HG03039 (cell line): ENCODE measurements around the gene AKAP5.
A peak's percentile ranks its signal among the peaks of the same experiment; 100 is the strongest.
"Not testable (repeated sequence)": the region's sequence is repeated elsewhere in the genome, so short reads cannot be mapped to it uniquely, and the experiment has no call there.

Experiments used
- ATAC-seq: cut with Tn5 transposase; IDR thresholded peaks from one replicate; pipeline ENCODE4 v1.9.1; 2021; ENCODE audit warnings: mild to moderate bottlenecking, moderate library complexity; ENCODE audit not compliant: unreplicated experiment

Gene AKAP5

GRCh38 chr14:64502456-64502855, 37.2 kb downstream of the AKAP5 start:
- ATAC-seq, result no peak

GRCh38 chr14:64502887-64503433, 37.7 kb downstream of the AKAP5 start:
- ATAC-seq, result peak; percentile 2

- ATAC-seq, result peak; percentile 54
These were observed 38.4 kb downstream of the AKAP5 start, which contains the start of gene ZBTB25 for GRCh38 chr14:64503434-64504309. Gene ZBTB25, minus strand, starts transcription at chr14:64503838. Its CDS starts 13,305 bp downstream, at chr14:64490533.

GRCh38 chr14:64504310-64504896, 39.1 kb downstream of the AKAP5 start, which contains the start of gene ZBTB1:
Gene ZBTB1, plus strand, starts transcription at chr14:64504770. Its CDS starts 16,735 bp downstream, at chr14:64521505.
- peak; percentile 16 for ATAC-seq

- ATAC-seq, result peak; percentile 32
These were observed 39.8 kb downstream of the AKAP5 start for GRCh38 chr14:64504897-64505794.

- ATAC-seq, result no peak
These were observed 41.4 kb downstream of the AKAP5 start for GRCh38 chr14:64506721-64507120.

GRCh38 chr14:64507376-64508156, 42.3 kb downstream of the AKAP5 start:
- no peak for ATAC-seq

- ATAC-seq, result no peak
These were observed 43.0 kb downstream of the AKAP5 start for GRCh38 chr14:64508215-64508776.

GRCh38 chr14:64509036-64509435, 43.7 kb downstream of the AKAP5 start:
- no peak for ATAC-seq

- ATAC-seq, result no peak
These were observed 45.7 kb downstream of the AKAP5 start for GRCh38 chr14:64510825-64511671.

GRCh38 chr14:64513271-64513670, 48.0 kb downstream of the AKAP5 start:
- ATAC-seq, result no peak

- no peak for ATAC-seq
These were observed 49.8 kb downstream of the AKAP5 start for GRCh38 chr14:64515053-64515452.

GRCh38 chr14:64516969-64517368, 51.7 kb downstream of the AKAP5 start:
- ATAC-seq, result no peak

GRCh38 chr14:64517667-64518066, 52.4 kb downstream of the AKAP5 start:
- not testable (repeated sequence) for ATAC-seq

- no peak for ATAC-seq
These were observed 52.9 kb downstream of the AKAP5 start for GRCh38 chr14:64518229-64518628.

GRCh38 chr14:64520699-64521098, 55.4 kb downstream of the AKAP5 start:
- ATAC-seq, result no peak

- ATAC-seq, result no peak
These were observed 57.5 kb downstream of the AKAP5 start for GRCh38 chr14:64522591-64523355.
